GM23338 (cell line): Measurements from ENCODE around the gene TRIM44. TPM values are rescaled to one million over a fixed set of nuclear protein-coding genes. Genes with fewer than 3 reads are reported as not detected.

Experiments used
- ATAC-seq: fragments of 200-7000 bp; cut with Tn5 transposase; 3 replicates; pipeline ENCODE4 v1.9.1; 2020
- DNase-seq: peaks from one replicate; pipeline ENCODE4 v3.0.0-alpha.2; 2015; ENCODE audit warnings: low spot score
- H2AFZ ChIP-seq: fragments of 200-600 bp; sonication (generic); 2 replicates; pipeline ENCODE4 v1.8.0; 2016; ENCODE audit warnings: antibody characterized with exemption, mild to moderate bottlenecking, moderate library complexity
- H3F3A ChIP-seq: fragments of 200-600 bp; sonication (generic); replicated peaks from 2 replicates; pipeline ENCODE4 v1.8.0; 2017; ENCODE audit warnings: antibody characterized with exemption, mixed run types, low read depth
- H3K27ac ChIP-seq: fragments of 200-600 bp; sonication (generic); 2 replicates; pipeline ENCODE4 v1.6.1; 2016; ENCODE audit warnings: low read depth
- H3K27me3 ChIP-seq: fragments of 200-600 bp; sonication (generic); 2 replicates; pipeline ENCODE4 v1.8.0; 2016; ENCODE audit warnings: mild to moderate bottlenecking, mixed run types, moderate library complexity; ENCODE audit not compliant: insufficient read depth
- H3K36me3 ChIP-seq: fragments of 200-600 bp; sonication (generic); 2 replicates; pipeline ENCODE4 v1.8.0; 2016; ENCODE audit warnings: mild to moderate bottlenecking; ENCODE audit not compliant: insufficient read depth
- H3K4me1 ChIP-seq: fragments of 200-600 bp; sonication (generic); 2 replicates; pipeline ENCODE4 v1.8.0; 2016; ENCODE audit warnings: mild to moderate bottlenecking, moderate library complexity; ENCODE audit not compliant: insufficient read depth
- H3K4me2 ChIP-seq: fragments of 200-600 bp; sonication (generic); 2 replicates; pipeline ENCODE4 v1.7.1; 2017; ENCODE audit warnings: mixed run types
- H3K4me3 ChIP-seq: fragments of 200-600 bp; sonication (generic); 2 replicates; pipeline ENCODE4 v1.6.1; 2016; ENCODE audit warnings: mixed run types
- H3K79me2 ChIP-seq: fragments of 200-600 bp; sonication (generic); replicated peaks from 2 replicates; pipeline ENCODE4 v1.8.0; 2017; ENCODE audit warnings: mild to moderate bottlenecking; ENCODE audit not compliant: insufficient read depth
- H3K9me2 ChIP-seq: fragments of 200-600 bp; sonication (generic); 2 replicates; pipeline ENCODE4 v1.8.0; 2017; ENCODE audit not compliant: insufficient read depth
- H4K20me1 ChIP-seq: fragments of 200-600 bp; sonication (generic); replicated peaks from 2 replicates; pipeline ENCODE4 v1.8.0; 2017; ENCODE audit warnings: mild to moderate bottlenecking; ENCODE audit not compliant: insufficient read depth
- H3K27ac Mint-ChIP-seq: 2 replicates; pipeline ENCODE4 v1.8.0; 2020; ENCODE audit warnings: inconsistent platforms, mild to moderate bottlenecking, moderate library complexity, mixed read lengths
- H3K27me3 Mint-ChIP-seq: 3 replicates; pipeline ENCODE4 v1.8.0; 2022; ENCODE audit warnings: low read depth, mild to moderate bottlenecking, moderate library complexity, mixed read lengths, inconsistent platforms; ENCODE audit not compliant: insufficient read depth, poor library complexity
- H3K36me3 Mint-ChIP-seq: 3 replicates; pipeline ENCODE4 v1.8.0; 2021; ENCODE audit warnings: low read depth, mild to moderate bottlenecking, inconsistent platforms, moderate library complexity, mixed read lengths
- H3K4me1 Mint-ChIP-seq: 3 replicates; pipeline ENCODE4 v1.8.0; 2020; ENCODE audit warnings: mild to moderate bottlenecking, inconsistent platforms, mixed read lengths
- H3K4me3 Mint-ChIP-seq: 3 replicates; pipeline ENCODE4 v1.8.0; 2021; ENCODE audit warnings: moderate library complexity, mild to moderate bottlenecking, inconsistent platforms, mixed read lengths
- H3K9me3 Mint-ChIP-seq: 3 replicates; pipeline ENCODE4 v1.8.0; 2020; ENCODE audit warnings: moderate library complexity, mild to moderate bottlenecking, inconsistent platforms, mixed read lengths
- CREB1 ChIP-seq: fragments of 250-450 bp; sonication (Bioruptor Pico); IDR thresholded peaks from 2 replicates; pipeline ENCODE4 v1.5.0; 2020; ENCODE audit warnings: low read depth, mild to moderate bottlenecking, moderate library complexity
- ETS1 ChIP-seq: IDR thresholded peaks from 2 replicates; pipeline ENCODE4 v1.6.1; 2016; ENCODE audit warnings: antibody characterized with exemption
- EZH2 ChIP-seq: fragments of 200-600 bp; sonication (generic); IDR thresholded peaks from one replicate; pipeline ENCODE4 v1.8.0; 2017; ENCODE audit warnings: antibody characterized with exemption, mild to moderate bottlenecking, low read depth; ENCODE audit not compliant: unreplicated experiment
- EZH2phosphoT487 ChIP-seq: fragments of 200-600 bp; sonication (generic); IDR thresholded peaks from one replicate; pipeline ENCODE4 v1.8.1; 2018; ENCODE audit warnings: antibody characterized with exemption; ENCODE audit not compliant: unreplicated experiment
- NANOG ChIP-seq: IDR thresholded peaks from 2 replicates; pipeline ENCODE4 v1.6.1; 2016; ENCODE audit warnings: antibody characterized with exemption, borderline replicate concordance
- POLR2AphosphoS5 ChIP-seq: IDR thresholded peaks from 2 replicates; pipeline ENCODE4 v1.6.1; 2016; ENCODE audit warnings: antibody characterized with exemption, low read depth
- STAT1 ChIP-seq: IDR thresholded peaks from one replicate; pipeline ENCODE4 v1.6.1; 2016; ENCODE audit warnings: antibody characterized with exemption; ENCODE audit not compliant: unreplicated experiment
- ZNF114 ChIP-seq: fragments of 250-450 bp; sonication (Bioruptor Pico); IDR thresholded peaks from 2 replicates; pipeline ENCODE4 v1.5.0; 2020; ENCODE audit warnings: mild to moderate bottlenecking, moderate library complexity
- polyA plus RNA-seq: library from polyadenylated mRNA; unstranded; fragments of >200 nt; fragmentation: Nextera tagmentation; extraction: Ambion mirVana; gene quantifications from 2 replicates; pipeline ENCODE4 v1.2.1, GENCODE V29; 2016
- total RNA-seq: library from RNA; depleted of rRNA; stranded (reverse); fragments of >200 nt; shearing (Covaris generic); gene quantifications from 2 replicates; pipeline ENCODE4 v1.2.3, GENCODE V29; 2014
- TF ChIP-seq, protein P1 (sequence below), 2 experiments: fragments of 200-600 bp in 1 of 2; sonication (generic) in 1 of 2; conservative IDR thresholded peaks; 2 replicates each; pipeline versions ENCODE4 v1.5.1 to v1.6.1; 2016 to 2017; ENCODE audit warnings: antibody characterized with exemption in 2 of 2, low read depth in 2 of 2, mild to moderate bottlenecking in 2 of 2, moderate library complexity in 1 of 2
- TF ChIP-seq, protein P2 (sequence below): IDR thresholded peaks from one replicate; pipeline ENCODE4 v1.6.1; 2018; ENCODE audit warnings: antibody characterized with exemption; ENCODE audit not compliant: unreplicated experiment

Gene TRIM44
- total and polyA plus RNA-seq, 2 experiments from 2014 or later = 10.3 to 10.4 TPM

- Mint-ChIP-seq H3K27ac (no peak overlapping the region), H3K27me3 (peaks cover under 1% of the 10 kb centered on the region), H3K36me3 (peaks cover 7% of the 10 kb centered on the region; the same call in 2 of the 3 replicates), H3K4me3 (no peak overlapping the region), H3K4me1 (peaks cover 12% of the 10 kb centered on the region; the same call in 2 of the 3 replicates), H3K9me3 (peaks cover 8% of the 10 kb centered on the region)
- Histone ChIP-seq H4K20me1 (no peaks in the 10 kb centered on the region; the same call in 1 of the 2 replicates), H3K79me2 (no peaks in the 10 kb centered on the region), H3K27me3 (no peaks in the 10 kb centered on the region), H2AFZ (no peak overlapping the region), H3K9me2 (no peaks in the 10 kb centered on the region), H3F3A (no peaks in the 10 kb centered on the region), H3K4me3 (no peak overlapping the region), H3K27ac (no peak overlapping the region), H3K4me1 (no peaks in the 10 kb centered on the region), H3K4me2 (no peak overlapping the region), H3K36me3 (no peaks in the 10 kb centered on the region)
- TF ChIP-seq POLR2AphosphoS5 (no peak), NANOG (no peak), STAT1 (no peak), EZH2 (no peak), ETS1 (no peak), CREB1 (no peak)
- TF ChIP-seq, protein P1, sequence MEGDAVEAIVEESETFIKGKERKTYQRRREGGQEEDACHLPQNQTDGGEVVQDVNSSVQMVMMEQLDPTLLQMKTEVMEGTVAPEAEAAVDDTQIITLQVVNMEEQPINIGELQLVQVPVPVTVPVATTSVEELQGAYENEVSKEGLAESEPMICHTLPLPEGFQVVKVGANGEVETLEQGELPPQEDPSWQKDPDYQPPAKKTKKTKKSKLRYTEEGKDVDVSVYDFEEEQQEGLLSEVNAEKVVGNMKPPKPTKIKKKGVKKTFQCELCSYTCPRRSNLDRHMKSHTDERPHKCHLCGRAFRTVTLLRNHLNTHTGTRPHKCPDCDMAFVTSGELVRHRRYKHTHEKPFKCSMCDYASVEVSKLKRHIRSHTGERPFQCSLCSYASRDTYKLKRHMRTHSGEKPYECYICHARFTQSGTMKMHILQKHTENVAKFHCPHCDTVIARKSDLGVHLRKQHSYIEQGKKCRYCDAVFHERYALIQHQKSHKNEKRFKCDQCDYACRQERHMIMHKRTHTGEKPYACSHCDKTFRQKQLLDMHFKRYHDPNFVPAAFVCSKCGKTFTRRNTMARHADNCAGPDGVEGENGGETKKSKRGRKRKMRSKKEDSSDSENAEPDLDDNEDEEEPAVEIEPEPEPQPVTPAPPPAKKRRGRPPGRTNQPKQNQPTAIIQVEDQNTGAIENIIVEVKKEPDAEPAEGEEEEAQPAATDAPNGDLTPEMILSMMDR (conservative IDR thresholded peaks at IDR 0.05; ENCODE audit: low read depth in 2 of 2) = no peak
- ATAC-seq = no peak
- DNase-seq = no peak
These were observed 119.4 kb downstream of the TRIM44 start for GRCh38 chr11:35781861-35782470.

- Mint-ChIP-seq H3K4me3 (no peak overlapping the region), H3K9me3 (peaks cover 8% of the 10 kb centered on the region), H3K27ac (no peak overlapping the region)
- TF ChIP-seq STAT1 = no peak
- no peak for TF ChIP-seq EZH2phosphoT487
- TF ChIP-seq, protein P1 (conservative IDR thresholded peaks at IDR 0.05; ENCODE audit: low read depth in 2 of 2) = no peak
- TF ChIP-seq, protein P2, sequence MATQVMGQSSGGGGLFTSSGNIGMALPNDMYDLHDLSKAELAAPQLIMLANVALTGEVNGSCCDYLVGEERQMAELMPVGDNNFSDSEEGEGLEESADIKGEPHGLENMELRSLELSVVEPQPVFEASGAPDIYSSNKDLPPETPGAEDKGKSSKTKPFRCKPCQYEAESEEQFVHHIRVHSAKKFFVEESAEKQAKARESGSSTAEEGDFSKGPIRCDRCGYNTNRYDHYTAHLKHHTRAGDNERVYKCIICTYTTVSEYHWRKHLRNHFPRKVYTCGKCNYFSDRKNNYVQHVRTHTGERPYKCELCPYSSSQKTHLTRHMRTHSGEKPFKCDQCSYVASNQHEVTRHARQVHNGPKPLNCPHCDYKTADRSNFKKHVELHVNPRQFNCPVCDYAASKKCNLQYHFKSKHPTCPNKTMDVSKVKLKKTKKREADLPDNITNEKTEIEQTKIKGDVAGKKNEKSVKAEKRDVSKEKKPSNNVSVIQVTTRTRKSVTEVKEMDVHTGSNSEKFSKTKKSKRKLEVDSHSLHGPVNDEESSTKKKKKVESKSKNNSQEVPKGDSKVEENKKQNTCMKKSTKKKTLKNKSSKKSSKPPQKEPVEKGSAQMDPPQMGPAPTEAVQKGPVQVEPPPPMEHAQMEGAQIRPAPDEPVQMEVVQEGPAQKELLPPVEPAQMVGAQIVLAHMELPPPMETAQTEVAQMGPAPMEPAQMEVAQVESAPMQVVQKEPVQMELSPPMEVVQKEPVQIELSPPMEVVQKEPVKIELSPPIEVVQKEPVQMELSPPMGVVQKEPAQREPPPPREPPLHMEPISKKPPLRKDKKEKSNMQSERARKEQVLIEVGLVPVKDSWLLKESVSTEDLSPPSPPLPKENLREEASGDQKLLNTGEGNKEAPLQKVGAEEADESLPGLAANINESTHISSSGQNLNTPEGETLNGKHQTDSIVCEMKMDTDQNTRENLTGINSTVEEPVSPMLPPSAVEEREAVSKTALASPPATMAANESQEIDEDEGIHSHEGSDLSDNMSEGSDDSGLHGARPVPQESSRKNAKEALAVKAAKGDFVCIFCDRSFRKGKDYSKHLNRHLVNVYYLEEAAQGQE = no peak
- TF ChIP-seq ZNF114 (CRISPR knock-in tag) = no peak
- no peak for TF ChIP-seq EZH2
- TF ChIP-seq POLR2AphosphoS5 = no peak
These were observed 121.2 kb downstream of the TRIM44 start for GRCh38 chr11:35783809-35784208.

More at GRCh38 chr11:35783809-35784208, 121.2 kb downstream of the TRIM44 start:
- Mint-ChIP-seq H3K36me3 (peaks cover 7% of the 10 kb centered on the region; the same call in 2 of the 3 replicates), H3K4me1 (peaks cover 14% of the 10 kb centered on the region; the same call in 2 of the 3 replicates), H3K27me3 (peaks cover 2% of the 10 kb centered on the region)
- Histone ChIP-seq H3K79me2 (no peaks in the 10 kb centered on the region), H3K4me1 (no peaks in the 10 kb centered on the region), H3K27me3 (no peaks in the 10 kb centered on the region), H3K4me2 (no peak overlapping the region), H4K20me1 (no peaks in the 10 kb centered on the region; the same call in 1 of the 2 replicates), H3K4me3 (no peak overlapping the region), H3K27ac (no peak overlapping the region), H3F3A (no peaks in the 10 kb centered on the region), H3K9me2 (no peaks in the 10 kb centered on the region), H3K36me3 (no peaks in the 10 kb centered on the region), H2AFZ (no peak overlapping the region)
- DNase-seq = no peak
- ATAC-seq = no peak
